K562 (cell line): ENCODE measurements around the gene RBFOX2. TPM values are rescaled to one million over a fixed set of nuclear protein-coding genes. Genes with fewer than 3 reads are reported as not detected.

Experiments used
- ATAC-seq: fragments of 200-7000 bp; cut with Tn5 transposase; 3 replicates; pipeline ENCODE4 v1.9.1; 2020; ENCODE audit warnings: moderate library complexity
- BruUV-seq: library from RNA; stranded (reverse); fragments of 400-500 nt; replicated peaks from 2 replicates; lab custom pipeline; 2021; lab: Mats Ljungman, UMichigan
- CTCF ChIA-PET: fragments of 300-600 bp; formaldehyde crosslinking; extraction: SDS; loops from one replicate; lab custom pipeline; 2021; ENCODE audit warnings: low intra/inter-chr PET ratio; lab: Yijun Ruan, JAX
- POLR2A ChIA-PET: fragments of 300-600, 350-650 bp; sonication (Branson Sonifier 250); formaldehyde crosslinking; extraction: SDS; loops from one replicate; lab custom pipeline; 2021; ENCODE audit warnings: antibody characterized with exemption, inconsistent platforms; lab: Yijun Ruan, JAX
- DNase-seq, 4 experiments: peaks; one replicate each; pipeline versions ENCODE4 v3.0.0 to v3.0.0-alpha.2; 2011 to 2018; ENCODE audit warnings: low spot score in 3 of 4, mixed read lengths in 3 of 4; ENCODE audit errors: extremely low read depth in 1 of 4
- FAIRE-seq: peaks from 2 replicates; lab custom pipeline; 2011; peaks lifted over from hg19 to GRCh38; lab: Jason Lieb, UNC
- H2AFZ ChIP-seq: 2 replicates; pipeline ENCODE4 v1.6.0; 2011; ENCODE audit warnings: low read depth, low read length, control low read depth, inconsistent platforms
- H3K27ac ChIP-seq: fragments of 200-600 bp; 3 replicates; pipeline ENCODE4 v1.8.0; 2011; ENCODE audit warnings: low read depth, mild to moderate bottlenecking, control low read depth, inconsistent platforms, low read length, moderate library complexity, mixed read lengths; ENCODE audit errors: extremely low read depth
- H3K27me3 ChIP-seq, 2 experiments: fragments of 300-600 bp in 1 of 2; 2 replicates in 1 of 2; 3 replicates in 1 of 2; pipeline versions ENCODE4 v1.6.0 to v1.8.0; 2011; ENCODE audit warnings: inconsistent platforms in 2 of 2, low read length in 2 of 2, mild to moderate bottlenecking in 1 of 2, mixed read lengths in 1 of 2, moderate library complexity in 1 of 2; ENCODE audit not compliant: control insufficient read depth in 2 of 2, insufficient read depth in 2 of 2
- H3K36me3 ChIP-seq: fragments of 300-600 bp; 3 replicates; pipeline ENCODE4 v1.8.0; 2011; ENCODE audit warnings: mild to moderate bottlenecking, low read length, inconsistent platforms; ENCODE audit not compliant: control insufficient read depth, insufficient read depth
- H3K4me1 ChIP-seq, 2 experiments: fragments of 200-600 bp in 1 of 2; replicated peaks in 1 of 2; 2 replicates in 1 of 2; 3 replicates in 1 of 2; pipeline versions ENCODE4 v1.5.1 to v1.8.0; 2011; ENCODE audit warnings: inconsistent platforms in 2 of 2, low read length in 2 of 2, mild to moderate bottlenecking in 1 of 2, mixed read lengths in 1 of 2, moderate library complexity in 1 of 2; ENCODE audit not compliant: control insufficient read depth in 2 of 2, insufficient read depth in 2 of 2
- H3K4me2 ChIP-seq: 2 replicates; pipeline ENCODE4 v1.6.1; 2011; ENCODE audit warnings: low read length, control low read depth, inconsistent platforms, mixed read lengths; ENCODE audit not compliant: insufficient read depth
- H3K4me3 ChIP-seq: fragments of 200-600 bp; sonication (generic), shearing (Covaris generic); 2 replicates; pipeline ENCODE4 v1.5.1; 2016; ENCODE audit warnings: control low read depth, inconsistent platforms
- H3K79me2 ChIP-seq: fragments of 200-600 bp; 3 replicates; pipeline ENCODE4 v1.8.0; 2011; ENCODE audit warnings: low read length, inconsistent platforms; ENCODE audit not compliant: control insufficient read depth, insufficient read depth
- H3K9ac ChIP-seq, 2 experiments: 2 replicates each; pipeline versions ENCODE4 v1.6.0 to v1.6.1; 2011; ENCODE audit warnings: low read depth in 2 of 2, low read length in 2 of 2, control low read depth in 1 of 2, inconsistent platforms in 1 of 2, mild to moderate bottlenecking in 1 of 2, mixed read lengths in 1 of 2; ENCODE audit not compliant: insufficient read depth in 1 of 2
- H3K9me1 ChIP-seq: one replicate; pipeline ENCODE4 v1.6.0; 2011; ENCODE audit warnings: inconsistent platforms, mild to moderate bottlenecking, low read length, moderate library complexity; ENCODE audit not compliant: control insufficient read depth, insufficient read depth
- H3K9me3 ChIP-seq: replicated peaks from 2 replicates; pipeline ENCODE4 v1.5.1; 2011; ENCODE audit warnings: low read depth, low read length, inconsistent platforms; ENCODE audit not compliant: control insufficient read depth, insufficient read depth
- H4K20me1 ChIP-seq: replicated peaks from 2 replicates; pipeline ENCODE4 v1.6.1; 2011; ENCODE audit warnings: low read length, inconsistent platforms, mixed read lengths; ENCODE audit not compliant: control insufficient read depth, insufficient read depth
- CLOCK ChIP-seq: fragments of 250-450 bp; sonication (Bioruptor Pico); IDR thresholded peaks from 2 replicates; pipeline ENCODE4 v1.4.0; 2020; ENCODE audit warnings: mild to moderate bottlenecking, moderate library complexity, borderline replicate concordance
- CREB5 ChIP-seq: fragments of 250-450 bp; sonication (Bioruptor Pico); IDR thresholded peaks from 2 replicates; pipeline ENCODE4 v1.5.0; 2020; ENCODE audit warnings: mild to moderate bottlenecking
- E2F6 ChIP-seq, 2 experiments: IDR thresholded peaks; 2 replicates each; pipeline ENCODE4 v1.6.1; 2011; ENCODE audit warnings: borderline replicate concordance in 1 of 2, control low read depth in 1 of 2, low read depth in 1 of 2, low read length in 1 of 2, mild to moderate bottlenecking in 1 of 2, mixed read lengths in 1 of 2, moderate library complexity in 1 of 2; ENCODE audit not compliant: insufficient read depth in 1 of 2, insufficient read length in 1 of 2, poor library complexity in 1 of 2, severe bottlenecking in 1 of 2; ENCODE audit errors: extremely low read depth in 1 of 2
- NFXL1 ChIP-seq: fragments of 450-650 bp; formaldehyde crosslinking; IDR thresholded peaks from 2 replicates; pipeline ENCODE4 v1.4.0; 2021; ENCODE audit warnings: mild to moderate bottlenecking
- POLR2A ChIP-seq: fragments of 450-650 bp; conservative IDR thresholded peaks from 2 replicates; pipeline ENCODE4 v1.6.1; 2016
- PURB ChIP-seq: sonication (generic); formaldehyde crosslinking; IDR thresholded peaks from 2 replicates; pipeline ENCODE4 v1.9.0; 2021; ENCODE audit warnings: low read depth, mild to moderate bottlenecking, missing genetic modification reagents
- RBBP5 ChIP-seq: fragments of 200-600 bp; sonication (generic); IDR thresholded peaks from 2 replicates; pipeline ENCODE4 v1.6.1; 2012; ENCODE audit warnings: borderline replicate concordance, mild to moderate bottlenecking, low read length, control low read depth, inconsistent platforms; ENCODE audit not compliant: insufficient read depth, poor library complexity, severe bottlenecking
- SP1 ChIP-seq: sonication (generic); formaldehyde crosslinking; IDR thresholded peaks from 2 replicates; pipeline ENCODE4 v1.8.1; 2022; ENCODE audit warnings: mild to moderate bottlenecking, missing genetic modification reagents
- TAF1 ChIP-seq: IDR thresholded peaks from 2 replicates; pipeline ENCODE4 v1.6.1; 2011; ENCODE audit warnings: mild to moderate bottlenecking, low read length, moderate library complexity; ENCODE audit not compliant: insufficient read depth, control insufficient read depth, severe bottlenecking; ENCODE audit errors: extremely low read depth
- USF2 ChIP-seq: sonication (generic); formaldehyde crosslinking; IDR thresholded peaks from 2 replicates; pipeline ENCODE4 v1.5.0; 2020; ENCODE audit warnings: missing genetic modification reagents
- ZHX1 ChIP-seq: fragments of 150-350 bp; conservative IDR thresholded peaks from 2 replicates; pipeline ENCODE4 v1.6.1; 2014; ENCODE audit warnings: low read length
- ZNF75A ChIP-seq: fragments of 450-650 bp; formaldehyde crosslinking; IDR thresholded peaks from 2 replicates; pipeline ENCODE4 v1.4.0; 2020; ENCODE audit warnings: mild to moderate bottlenecking
- WGBS: fragments of 100-300 bp; shearing (Covaris generic); methylation state at CpG from one replicate; pipeline ENCODE4 v1.1.6; 2016; ENCODE audit warnings: low coverage, mixed read lengths; ENCODE audit not compliant: insufficient coverage; ENCODE audit errors: missing lambda C conversion rate; 5-methylcytosine and 5-hydroxymethylcytosine counted together
- in situ Hi-C: fragments of 300-500 bp; cut with MboI; formaldehyde crosslinking; loops from 4 replicates; pipeline ENCODE4 v1.15.0; 2018; ENCODE audit warnings: inconsistent platforms, mixed read lengths
- intact Hi-C: fragments of 100-400 bp; cut with micrococcal nuclease; formaldehyde crosslinking; loops from 2 replicates; pipeline ENCODE4 v1.14.2; 2022
- polyA plus RNA-seq, 8 experiments: library from polyadenylated mRNA; depleted of rRNA in 4 of 8; stranded (reverse) in 5 of 8; unstranded in 3 of 8; fragments of >200 nt; fragmentation: Nextera tagmentation in 2 of 8; fragmentation: Illumina TruSeq in 1 of 8; extraction: Ambion mirVana in 2 of 8; extraction: Trizol in 1 of 8; gene quantifications; 2 replicates each; pipeline versions ENCODE4 v1.2.1 to v1.2.3, GENCODE V29; 2011 to 2014; ENCODE audit warnings: inconsistent platforms in 1 of 8, missing spikeins in 1 of 8
- total RNA-seq, 7 experiments: library from RNA; depleted of rRNA in 6 of 7; stranded (reverse); fragments of >200 nt in 6 of 7; fragmentation: Illumina TruSeq in 2 of 7; extraction: Trizol in 2 of 7; gene quantifications; 2 replicates each; pipeline versions ENCODE4 v1.2.1 to v1.2.3, GENCODE V29; 2011 to 2021; ENCODE audit warnings: low replicate concordance in 1 of 7

Gene RBFOX2
- total and polyA plus RNA-seq, 9 of the 15 experiments (the other 6 are each of a cell fraction or from before 2014, with no cell fraction given) = 5.8 to 24.8 (median 14.2) TPM

- 89% methylated on average over 3 of the region's 4 CpGs for WGBS
- H3K9me1 ChIP-seq = no peaks in the 10 kb centered on the region
- H3K4me1 ChIP-seq = peaks cover 11 to 26% of the 10 kb centered on the region in 2 experiments; a peak in 4 of 5 replicates
- peaks cover 16% of the 10 kb centered on the region for H4K20me1 ChIP-seq
- ChIA-PET CTCF (no interaction called here), POLR2A (interaction anchor here (1.1 to 1.6 kb wide), 2 partner anchors 10 to 16 kb away, joined by 6 read pairs; partner anchors contain the start of gene RBFOX2)
- in situ Hi-C loops = no loop called here
- H3K9me3 ChIP-seq = no peaks in the 10 kb centered on the region
- H2AFZ ChIP-seq = no peak overlapping the region
- DNase-seq (no peak), ATAC-seq (no peak), FAIRE-seq (no peak)
- no peaks in the 10 kb centered on the region; the same call in 2 of the 3 replicates for H3K36me3 ChIP-seq
- H3K27ac ChIP-seq = no peak overlapping the region
- TF ChIP-seq SP1 (CRISPR knock-in tag) = no peak
- no peak for TF ChIP-seq E2F6 (IDR thresholded peaks at IDR 0.05; ENCODE audit: borderline replicate concordance in 1 of 2, extremely low read depth in 1 of 2, insufficient read depth in 1 of 2, insufficient read length in 1 of 2, low read depth in 1 of 2, low read length in 1 of 2, poor library complexity in 1 of 2, severe bottlenecking in 1 of 2)
- TF ChIP-seq NFXL1 (CRISPR knock-in tag) = no peak
- TF ChIP-seq POLR2A = no peak
- TF ChIP-seq ZHX1 = no peak
- TF ChIP-seq CREB5 (CRISPR knock-in tag) = no peak
- TF ChIP-seq PURB (CRISPR knock-in tag) = no peak
- no peak for TF ChIP-seq CLOCK (CRISPR knock-in tag)
- no peak for TF ChIP-seq RBBP5
- TF ChIP-seq TAF1 = no peak
- TF ChIP-seq USF2 (CRISPR knock-in tag) = no peak
- no peak for TF ChIP-seq ZNF75A (CRISPR knock-in tag)
- BruUV-seq = no TSS peak
- H3K4me2 ChIP-seq = no peak overlapping the region
- no peak overlapping the region for H3K9ac ChIP-seq
- no peak overlapping the region for H3K4me3 ChIP-seq
- no peaks in the 10 kb centered on the region for H3K27me3 ChIP-seq
- H3K79me2 ChIP-seq = peaks cover 57% of the 10 kb centered on the region
- intact Hi-C loops = no loop called here
Measured at GRCh38 chr22:36012332-36012731, 16.3 kb downstream of the RBFOX2 start.
